Jurkat, Clone E6-1 (cell line): ENCODE results near the gene ARID5B.

Experiments
- DNase-seq: peaks from one replicate; pipeline ENCODE4 v3.0.0-alpha.2; 2011; ENCODE audit warnings: low read depth, low spot score
- H3K4me3 ChIP-seq: 2 replicates; pipeline ENCODE4 v1.5.1; 2011; ENCODE audit warnings: mild to moderate bottlenecking, low read length, control low read depth, moderate library complexity

ARID5B gene

DNA sequence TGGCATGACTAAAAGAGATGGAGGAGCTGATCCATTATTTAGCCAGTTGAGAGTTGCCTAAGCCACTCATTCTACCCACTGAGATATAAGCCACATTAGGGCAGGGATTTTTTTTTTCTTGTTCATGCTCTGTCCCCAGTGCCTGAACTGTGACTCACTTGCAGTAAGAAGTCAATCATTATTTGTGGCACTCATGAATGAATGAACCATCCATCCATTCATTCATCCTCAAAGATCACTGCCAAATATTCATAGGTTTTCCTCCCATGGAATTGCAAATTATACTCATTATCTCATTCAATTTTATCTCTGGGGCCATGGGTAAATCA, 22.8 kb upstream of the ARID5B start:
- no peak for DNase-seq
- no peak overlapping the region for H3K4me3 ChIP-seq

DNA sequence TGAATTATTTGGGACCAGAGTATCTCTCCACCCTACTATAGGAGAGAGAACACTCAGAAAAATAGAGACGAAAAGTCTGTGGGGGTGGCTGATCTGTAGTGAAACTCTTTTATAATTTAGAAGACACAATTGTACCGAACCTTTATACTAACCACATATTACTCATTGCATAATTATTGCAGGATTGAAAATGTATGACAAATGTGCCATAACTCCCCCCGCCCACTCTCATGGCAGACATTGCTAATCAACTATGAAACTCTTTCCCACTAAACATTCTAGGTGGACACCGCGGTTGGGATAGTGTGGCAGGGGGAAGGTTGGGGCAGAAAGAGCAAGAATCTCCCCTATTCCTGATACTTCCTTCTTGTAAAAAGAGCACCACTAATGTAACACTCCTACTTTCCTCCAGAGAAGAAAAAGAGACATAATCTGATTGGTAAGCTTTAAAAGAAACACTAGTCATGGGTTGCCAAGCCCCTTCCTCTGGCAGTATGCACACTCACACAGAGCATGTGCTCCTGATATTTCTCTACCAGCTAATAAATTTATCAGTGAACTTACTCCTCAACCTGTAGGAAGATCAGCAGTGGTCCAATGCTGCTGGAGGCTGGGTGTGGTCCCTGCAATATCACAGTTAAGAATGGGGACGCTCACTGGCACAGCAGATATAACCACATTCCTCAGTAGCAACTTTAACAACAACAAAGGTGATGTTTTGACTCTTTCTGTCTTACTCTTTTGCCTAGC, 18.7 kb upstream of the ARID5B start:
- H3K4me3 ChIP-seq = no peak overlapping the region
- no peak for DNase-seq

DNA sequence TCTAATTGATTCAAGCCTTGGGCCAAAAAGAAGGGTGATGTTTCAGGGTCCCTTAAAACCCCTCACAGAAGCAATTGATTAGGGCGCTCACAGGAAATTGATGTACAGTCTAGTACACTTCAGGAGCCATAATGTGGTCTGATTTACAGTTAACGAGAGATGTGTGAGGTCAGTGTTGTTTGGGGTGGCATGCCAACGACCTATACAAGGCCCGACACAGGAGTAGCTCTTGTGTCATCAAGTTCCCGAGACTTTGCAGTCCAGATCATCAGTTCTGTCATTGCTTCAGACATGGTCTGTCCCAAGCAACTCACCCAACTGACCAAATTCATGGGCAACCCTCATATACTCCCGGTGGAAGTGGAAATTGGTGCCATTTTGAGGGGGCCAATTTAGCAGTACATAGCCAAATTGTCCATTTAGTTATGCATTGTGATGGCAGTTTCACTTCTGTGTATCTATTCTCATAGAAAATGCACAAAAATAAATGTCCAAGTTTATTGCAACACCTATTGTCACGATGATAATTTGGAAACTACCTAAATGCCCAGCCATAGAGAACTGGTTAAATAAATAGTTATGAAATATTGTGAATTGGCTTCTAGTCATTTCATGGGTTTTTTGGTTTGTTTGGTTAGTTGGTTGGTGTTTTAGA, 18.0 kb upstream of the ARID5B start:
- no peak for DNase-seq
- H3K4me3 ChIP-seq = no peak overlapping the region

DNA sequence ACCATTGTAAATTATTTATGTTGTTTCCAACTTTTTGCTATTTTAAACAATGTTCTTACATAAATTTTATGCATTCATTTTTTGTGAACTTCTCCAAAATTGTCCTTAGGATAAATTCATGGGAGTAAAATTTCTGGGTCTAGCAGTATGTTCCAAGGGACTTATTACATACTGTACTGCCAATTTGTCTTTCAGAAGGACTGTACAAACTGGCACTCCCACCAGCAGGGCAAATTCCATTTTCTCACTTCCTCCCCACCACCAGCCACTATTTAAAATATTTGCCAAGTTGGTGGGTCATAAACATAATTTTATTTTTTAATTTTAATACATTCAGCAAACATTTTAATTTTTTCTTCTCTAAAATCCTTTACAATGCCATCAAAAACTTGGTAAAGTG, 13.7 kb upstream of the ARID5B start:
- H3K4me3 ChIP-seq = no peak overlapping the region
- DNase-seq = no peak

DNA sequence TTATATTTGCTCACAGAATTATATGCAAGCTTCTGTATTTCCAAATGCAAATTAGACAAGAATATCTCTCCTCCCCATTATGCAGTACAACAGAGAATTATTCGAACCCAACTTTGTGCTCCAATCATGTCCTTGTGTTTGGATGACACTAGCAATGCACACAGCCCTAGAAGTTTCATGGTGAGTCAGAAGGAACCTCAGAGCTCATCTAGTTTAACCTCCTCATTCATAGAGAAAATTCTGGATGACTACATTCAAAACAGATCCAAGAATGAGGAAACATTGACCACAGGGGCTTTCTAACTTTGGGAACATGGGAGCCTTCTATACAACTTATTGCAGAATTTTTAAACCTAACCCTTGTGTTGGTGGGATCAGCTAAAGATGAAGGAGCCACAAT, 12.8 kb upstream of the ARID5B start:
- no peak for DNase-seq
- no peak overlapping the region for H3K4me3 ChIP-seq

DNA sequence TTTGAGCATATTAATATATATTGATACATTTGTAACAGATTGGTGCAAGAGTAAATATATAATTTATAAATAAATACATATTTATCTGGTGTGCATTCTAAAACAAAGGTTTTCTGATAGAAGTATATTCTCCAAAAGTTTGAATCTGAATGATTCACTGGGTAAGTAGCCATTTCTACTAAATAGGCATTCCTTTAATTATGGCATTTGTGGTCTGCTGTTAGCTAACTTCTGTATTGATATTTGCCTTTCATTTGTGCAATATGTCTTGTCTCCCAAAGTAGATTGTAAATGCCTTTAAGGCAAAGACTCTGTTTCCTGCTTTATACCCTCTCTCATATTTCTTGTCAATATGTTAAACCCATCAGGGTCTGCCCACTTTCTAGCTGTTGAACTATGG, 11.1 kb upstream of the ARID5B start:
- no peak for DNase-seq

DNA sequence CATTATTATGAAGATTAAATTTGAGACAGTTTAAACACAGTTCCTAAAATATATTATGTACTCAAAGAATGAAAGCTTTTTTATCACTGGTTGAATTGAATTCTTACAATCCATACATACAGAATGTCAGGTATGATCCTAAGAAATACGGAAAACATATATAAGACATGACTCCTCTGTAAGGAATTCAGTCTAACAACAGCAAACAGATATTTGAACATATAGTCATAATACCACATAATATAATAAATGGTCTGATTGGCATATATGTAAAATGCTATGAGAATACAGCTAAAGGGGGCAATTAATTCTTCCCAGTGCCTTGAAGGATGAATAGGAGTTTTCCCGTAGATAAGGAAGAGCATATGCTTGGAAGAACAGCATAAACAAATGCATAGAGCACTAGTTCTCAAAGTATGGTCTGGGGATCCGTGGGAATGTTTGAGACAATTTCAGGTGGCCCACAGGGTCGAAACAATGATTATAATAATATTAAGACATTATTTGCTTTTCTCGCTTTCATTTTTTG, 10.6 kb upstream of the ARID5B start:
- H3K4me3 ChIP-seq = no peak overlapping the region
- no peak for DNase-seq

More for the DNA sequence above, 11.1 kb upstream of the ARID5B start:
- H3K4me3 ChIP-seq = no peak overlapping the region

DNA sequence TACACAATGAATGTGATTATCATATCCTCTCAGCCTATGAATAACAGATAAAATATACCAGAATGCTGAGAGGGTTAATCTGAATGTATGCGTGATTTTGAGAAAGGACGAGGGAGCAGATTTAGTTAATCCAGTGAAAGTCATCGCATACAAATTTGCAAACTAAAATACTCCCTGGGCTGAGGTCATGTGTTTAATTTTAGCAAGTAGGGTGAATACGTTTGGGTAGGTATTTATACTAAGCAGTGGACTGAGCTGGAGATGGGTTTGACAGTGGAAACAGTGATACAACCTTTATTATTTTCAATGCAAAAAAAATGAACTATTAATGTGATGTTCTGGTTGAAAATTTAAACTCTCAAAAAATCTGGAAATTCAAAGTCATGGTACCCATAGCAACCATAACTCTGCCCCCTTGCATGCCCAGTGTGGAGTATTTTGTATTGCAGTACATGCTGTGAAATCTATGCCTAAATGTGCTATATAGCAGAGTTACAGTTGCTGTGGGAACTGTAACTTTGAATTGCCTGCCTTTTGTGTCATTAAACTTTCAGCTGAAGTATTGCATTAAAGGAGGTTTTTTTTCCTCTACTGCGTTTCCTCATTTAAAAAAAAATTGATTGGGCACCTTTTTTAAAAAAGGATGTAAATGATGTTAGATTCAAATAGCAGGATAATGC, 9.5 kb upstream of the ARID5B start:
- no peak overlapping the region for H3K4me3 ChIP-seq
- DNase-seq = no peak

DNA sequence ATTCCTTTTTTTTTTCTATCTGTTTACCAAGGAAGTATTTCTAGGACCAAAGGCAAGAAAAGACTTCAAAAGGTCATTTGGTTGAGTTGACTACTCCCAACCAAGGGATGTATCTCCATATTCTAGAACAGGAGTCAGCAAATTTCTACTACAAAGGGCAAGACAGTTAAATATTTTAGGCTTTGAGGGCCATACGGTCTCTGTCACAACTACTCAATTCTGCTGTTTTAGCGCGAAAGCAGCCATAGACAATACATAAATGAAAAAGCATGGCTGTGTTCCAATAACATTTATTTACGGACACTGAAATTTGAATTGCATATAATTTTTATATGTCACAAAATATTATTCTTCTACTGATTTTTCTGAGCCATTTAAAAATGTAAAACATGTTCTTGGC, 8.5 kb upstream of the ARID5B start:
- no peak overlapping the region for H3K4me3 ChIP-seq
- no peak for DNase-seq

DNA sequence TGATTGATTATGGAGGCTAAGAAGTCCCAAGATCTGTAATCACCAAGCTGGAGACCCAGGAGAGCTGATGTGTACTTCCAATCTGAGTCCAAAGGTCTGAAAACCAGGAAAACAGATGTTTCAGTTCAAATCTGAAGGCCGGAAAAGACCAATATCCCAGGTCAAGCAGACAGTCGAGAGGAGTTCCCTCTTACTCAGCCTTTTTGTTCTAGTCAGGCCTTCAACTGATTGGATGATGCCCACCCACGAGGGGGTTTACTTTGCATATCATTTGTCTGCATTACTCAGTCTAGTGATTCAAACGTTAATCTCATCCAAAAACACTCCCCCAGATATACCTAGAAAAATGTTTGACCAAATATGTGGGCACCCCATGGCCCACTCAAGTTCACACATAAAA, 7.4 kb upstream of the ARID5B start:
- no peak for DNase-seq

DNA sequence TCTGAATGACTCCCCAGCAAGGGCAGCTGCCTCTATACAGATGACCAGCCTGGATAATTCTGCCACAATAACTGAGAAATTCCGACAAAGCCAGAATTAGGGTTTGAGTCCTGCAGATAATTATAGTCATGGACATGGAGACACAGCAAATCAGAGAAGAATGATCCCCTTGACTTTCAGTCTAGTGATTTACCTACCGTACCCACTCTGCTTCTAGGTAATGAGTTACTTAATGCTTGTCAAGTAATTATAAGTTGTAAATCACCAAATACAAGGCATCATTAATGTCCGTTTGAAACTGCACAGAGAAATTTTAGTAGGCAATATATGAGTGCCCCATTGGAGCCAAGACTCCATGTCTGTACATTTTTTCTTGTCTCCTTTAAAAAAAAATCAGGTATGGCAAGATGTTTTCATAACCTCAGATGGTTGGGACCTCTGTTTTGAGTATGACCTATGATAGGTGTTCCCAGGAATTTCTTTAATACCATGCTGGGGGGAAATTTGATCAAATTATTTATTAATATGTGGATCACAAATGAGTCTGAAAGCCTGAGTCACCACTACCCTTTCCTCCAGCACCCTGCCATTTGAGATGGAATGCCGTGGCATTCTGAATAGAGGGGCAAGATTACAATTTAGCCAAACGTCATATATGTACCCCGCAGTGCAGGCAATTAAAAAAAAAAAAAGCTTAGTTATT, 5.5 kb upstream of the ARID5B start:
- DNase-seq = no peak
- H3K4me3 ChIP-seq = no peak overlapping the region

More for the DNA sequence above, 7.4 kb upstream of the ARID5B start:
- H3K4me3 ChIP-seq = no peak overlapping the region

DNA sequence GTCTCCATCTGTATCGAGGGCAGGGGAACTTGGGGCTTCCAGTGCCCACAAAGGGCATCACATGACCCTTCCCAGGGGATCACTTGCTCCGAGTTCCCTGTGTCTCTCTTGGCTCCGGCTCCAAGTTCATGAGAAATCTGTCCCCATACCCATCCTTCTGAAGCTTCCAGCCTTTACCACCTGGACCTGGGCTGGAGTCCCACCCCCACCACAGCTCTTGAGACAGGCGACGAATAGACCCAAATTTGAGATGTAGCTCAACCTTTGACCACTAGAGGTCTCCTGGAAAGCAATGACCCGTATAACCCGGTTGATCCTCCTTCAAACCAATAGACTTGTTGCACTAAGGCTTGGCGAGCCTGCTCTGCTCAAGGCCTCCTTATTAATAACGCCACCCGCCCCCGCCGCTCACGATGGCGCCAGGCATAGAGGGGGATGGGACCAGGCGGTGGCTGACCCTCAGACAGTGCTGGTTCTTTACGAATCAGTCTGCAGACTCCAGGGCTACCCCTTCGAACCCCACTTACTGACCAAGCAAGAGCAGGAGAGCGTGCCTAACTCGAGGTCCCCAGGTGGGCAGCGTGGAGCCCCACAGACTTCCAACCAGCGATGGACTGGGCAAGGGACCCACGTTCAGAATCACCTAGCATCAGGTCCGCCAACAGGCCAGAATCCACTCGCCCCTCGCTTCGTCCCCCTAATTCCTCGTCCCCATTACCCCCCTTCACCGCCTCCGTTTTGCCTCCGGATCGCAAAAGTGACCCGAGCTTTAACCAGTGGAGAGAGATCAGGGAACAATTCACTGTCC, 4.4 kb upstream of the ARID5B start:
- peak; percentile 94 for DNase-seq
- H3K4me3 ChIP-seq = peak overlapping the region; percentile 17

DNA sequence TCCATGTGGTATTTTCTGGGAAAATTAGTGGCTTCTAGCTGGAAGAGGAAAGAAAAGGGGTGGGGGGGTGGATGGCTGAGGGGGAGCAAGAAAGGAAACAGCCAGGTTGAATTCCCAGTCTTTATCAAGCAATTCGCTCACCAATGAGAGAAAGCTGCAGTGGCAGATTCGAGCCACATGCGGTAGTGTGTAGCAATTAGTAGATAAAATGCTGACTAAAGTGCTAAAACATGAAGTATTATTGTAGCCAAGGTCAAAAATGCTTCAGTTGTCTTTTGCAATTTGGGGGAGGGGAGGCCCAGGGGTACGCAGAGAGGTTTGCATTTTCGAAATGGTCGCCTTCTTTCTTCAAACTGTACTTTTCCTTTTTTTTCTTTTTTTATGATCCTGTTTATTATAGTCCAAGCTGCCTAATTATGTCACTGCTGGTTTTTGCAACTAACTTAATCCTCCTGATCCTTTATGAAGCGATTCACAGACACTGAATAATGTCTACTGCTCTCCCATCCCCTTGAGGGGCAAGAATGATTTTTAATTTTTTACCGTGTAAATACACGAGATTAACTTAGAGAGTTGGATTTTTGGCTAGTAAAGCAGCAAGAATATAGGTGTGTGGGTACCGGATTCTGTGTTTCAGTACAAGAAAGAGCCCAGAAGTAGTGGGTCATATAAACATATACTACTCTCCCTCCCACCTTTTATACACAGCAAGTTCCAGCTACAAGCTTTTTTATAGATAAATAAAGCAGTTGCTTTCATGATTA, 3.6 kb upstream of the ARID5B start:
- peak overlapping the region; percentile 88 for H3K4me3 ChIP-seq
- peak; percentile 75 for DNase-seq

DNA sequence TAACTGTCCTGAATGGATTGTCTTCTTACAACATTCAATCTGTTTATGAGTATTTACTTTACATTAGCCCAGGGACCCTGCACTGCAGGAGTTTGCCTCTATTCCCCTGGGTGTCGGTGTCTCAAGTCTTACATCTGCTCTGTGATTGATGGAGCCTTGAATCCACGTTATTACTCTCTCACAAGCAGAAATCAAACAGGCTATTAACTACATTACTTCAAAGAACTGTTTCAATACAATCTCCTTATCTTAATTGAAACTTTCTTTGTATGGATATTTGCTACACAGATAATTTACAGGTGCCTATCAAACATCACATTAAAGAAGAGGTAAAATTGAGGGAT, 3.1 kb upstream of the ARID5B start:
- DNase-seq = peak; percentile 55
- peak overlapping the region; percentile 88 for H3K4me3 ChIP-seq

DNA sequence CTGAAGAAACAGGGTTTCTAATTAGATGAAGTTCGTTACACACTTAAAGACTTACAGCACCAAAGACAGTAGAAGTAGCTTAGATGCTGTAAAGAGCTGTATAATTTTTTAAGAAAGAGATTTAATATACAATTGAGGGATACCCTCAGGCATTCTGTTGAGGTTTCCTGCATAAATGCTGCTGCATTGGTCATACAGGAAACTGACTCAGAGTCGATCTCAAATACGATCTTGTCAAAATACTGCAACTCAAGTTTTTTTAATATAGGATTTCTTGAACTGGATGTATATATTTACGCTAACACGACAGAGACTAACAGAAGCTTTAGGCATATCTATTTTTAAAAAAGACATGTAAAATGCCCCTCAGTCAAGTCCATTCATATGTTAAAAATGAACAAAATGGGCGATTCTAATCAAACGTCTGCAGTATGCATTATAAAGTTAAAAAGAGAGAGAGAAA, 2.4 kb upstream of the ARID5B start:
- peak overlapping the region; percentile 88 for H3K4me3 ChIP-seq
- peak; percentile 51 for DNase-seq

DNA sequence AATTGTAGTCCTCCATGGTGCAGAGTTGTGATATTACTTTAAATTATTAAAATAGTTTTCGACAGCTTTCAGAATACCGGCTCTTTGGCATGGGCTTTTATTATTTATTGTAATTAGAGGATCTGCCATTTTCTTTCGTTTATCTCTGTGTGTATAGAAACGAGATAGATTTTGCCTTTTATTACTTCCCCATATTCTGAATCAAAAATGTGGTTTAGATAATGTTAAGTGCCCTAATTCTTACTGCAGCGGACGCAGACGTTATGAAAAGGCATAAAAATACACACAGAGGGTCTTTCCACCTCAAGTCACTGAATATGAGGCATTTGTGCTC, 1.9 kb upstream of the ARID5B start:
- no peak for DNase-seq
- peak overlapping the region; percentile 88 for H3K4me3 ChIP-seq

DNA sequence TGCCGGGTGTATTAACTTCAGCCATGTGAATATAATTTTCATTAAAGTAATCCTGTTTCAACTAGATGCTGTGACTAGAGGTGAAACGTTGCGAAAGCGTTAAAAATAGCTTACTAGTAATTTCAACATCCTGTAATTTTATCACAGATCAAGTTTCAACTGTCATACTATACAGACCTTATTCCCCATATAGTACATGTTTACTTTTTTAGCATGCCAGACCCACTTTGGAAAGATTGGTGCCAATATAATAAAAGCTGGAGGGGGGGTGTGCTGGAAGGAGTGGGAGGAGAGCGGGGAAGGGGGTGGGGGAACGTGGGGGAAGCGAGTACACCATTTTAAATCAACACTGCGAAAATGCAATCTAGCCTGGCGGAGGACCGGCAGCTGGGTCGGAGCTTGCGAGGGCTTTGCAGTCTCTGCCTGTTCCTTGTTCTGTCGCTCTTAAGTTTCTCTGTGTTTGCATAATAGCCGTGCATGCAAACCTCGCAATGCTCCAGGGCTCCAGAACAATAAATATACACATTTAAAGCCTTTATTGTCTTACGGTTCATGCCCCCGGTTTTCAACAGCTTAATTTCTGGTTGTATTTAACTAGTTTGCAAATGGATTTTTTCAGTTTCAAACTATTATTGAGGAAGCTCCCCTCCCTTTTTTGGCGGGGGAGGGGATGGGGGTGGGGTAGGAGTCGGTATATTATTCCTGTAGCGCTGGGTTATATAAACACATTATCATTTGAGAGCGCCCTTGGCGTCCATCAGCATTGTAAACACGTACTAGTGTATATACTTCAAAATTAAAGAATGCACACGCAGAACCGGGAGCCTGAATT, 1.3 kb upstream of the ARID5B start:
- DNase-seq = peak; percentile 89
- peak overlapping the region; percentile 88 for H3K4me3 ChIP-seq
